ENCODE data around the gene DFFB. TPM values are rescaled to one million over a fixed set of nuclear protein-coding genes. Genes with fewer than 3 reads are reported as not detected.

Gene DFFB
- total RNA-seq, 1 donor from 2014 or later, result 8.5 TPM

GRCh38 chr1:3910857-3911845 is 53.9 kb downstream of the DFFB start:
- H3K27me3 ChIP-seq, result peaks cover 24% of the 10 kb centered on the region

GRCh38 chr1:3911981-3912808 is 54.9 kb downstream of the DFFB start:
- H3K36me3 ChIP-seq, result no peaks in the 10 kb centered on the region
- intact Hi-C loops (cut with DNase I), result no loop called here

More at GRCh38 chr1:3910857-3911845, 53.9 kb downstream of the DFFB start:
- Histone ChIP-seq H3K36me3 (no peaks in the 10 kb centered on the region), H3K4me1 (peaks cover 4% of the 10 kb centered on the region), H3K27ac (no peak overlapping the region), H3K9me3 (no peaks in the 10 kb centered on the region), H3K4me3 (no peak overlapping the region)
- ATAC-seq, result peak; percentile 80
- intact Hi-C loops (cut with DNase I), result no loop called here
- peak; percentile 65 for TF ChIP-seq CTCF (IDR thresholded peaks at IDR 0.05)
- DNase-seq, result peak; percentile 89

GRCh38 chr1:3912809-3913685 is 55.8 kb downstream of the DFFB start:
- Histone ChIP-seq H3K4me3 (no peak overlapping the region), H3K36me3 (no peaks in the 10 kb centered on the region), H3K9me3 (no peaks in the 10 kb centered on the region), H3K27me3 (peaks cover 35% of the 10 kb centered on the region), H3K4me1 (peaks cover 4% of the 10 kb centered on the region), H3K27ac (no peak overlapping the region)
- DNase-seq (no peak), ATAC-seq (no peak)
- intact Hi-C loops (cut with DNase I), result no loop called here
- no peak for TF ChIP-seq CTCF (IDR thresholded peaks at IDR 0.05)

More at GRCh38 chr1:3911981-3912808, 54.9 kb downstream of the DFFB start:
- H3K9me3 ChIP-seq, result no peaks in the 10 kb centered on the region
- H3K27ac ChIP-seq, result no peak overlapping the region
- TF ChIP-seq CTCF (IDR thresholded peaks at IDR 0.05), result no peak
- H3K4me1 ChIP-seq, result peaks cover 4% of the 10 kb centered on the region
- ATAC-seq, result no peak
- peaks cover 34% of the 10 kb centered on the region for H3K27me3 ChIP-seq
- DNase-seq, result no peak
- H3K4me3 ChIP-seq, result no peak overlapping the region

- Histone ChIP-seq H3K4me1 (peaks cover 4% of the 10 kb centered on the region), H3K27ac (no peak overlapping the region), H3K4me3 (no peak overlapping the region), H3K9me3 (no peaks in the 10 kb centered on the region), H3K27me3 (peaks cover 35% of the 10 kb centered on the region), H3K36me3 (no peaks in the 10 kb centered on the region)
- TF ChIP-seq CTCF (IDR thresholded peaks at IDR 0.05), result no peak
- intact Hi-C loops (cut with DNase I), result no loop called here
- ATAC-seq, result no peak
- DNase-seq, result no peak
Observed at GRCh38 chr1:3914331-3914851, 57.1 kb downstream of the DFFB start.

GRCh38 chr1:3914911-3915310 is 57.6 kb downstream of the DFFB start:
- H3K4me1 ChIP-seq, result peaks cover 4% of the 10 kb centered on the region
- no peak for TF ChIP-seq CTCF (IDR thresholded peaks at IDR 0.05)
- no peak overlapping the region for H3K4me3 ChIP-seq
- H3K27ac ChIP-seq, result no peak overlapping the region
- no peaks in the 10 kb centered on the region for H3K9me3 ChIP-seq
- DNase-seq (no peak), ATAC-seq (no peak)
- H3K27me3 ChIP-seq, result peaks cover 33% of the 10 kb centered on the region
- no peaks in the 10 kb centered on the region for H3K36me3 ChIP-seq
- intact Hi-C loops (cut with DNase I), result no loop called here
